ENCODE measurements around the gene ROBO4. TPM values are rescaled to one million over a fixed set of nuclear protein-coding genes. Genes with fewer than 3 reads are reported as not detected.

ROBO4 gene
- total RNA-seq, 1 donor from 2014 or later: 0.25 TPM

GRCh38 chr11:124864892-124865180, 32.8 kb downstream of the ROBO4 start:
- H3K9ac ChIP-seq (ENCODE audit: low read length): no peak overlapping the region
- no peak overlapping the region for H3K27ac Mint-ChIP-seq (ENCODE audit: unreplicated experiment)
- peaks cover 91% of the 10 kb centered on the region for H3K27me3 Mint-ChIP-seq (ENCODE audit: low read depth, unreplicated experiment)
- no peak overlapping the region for H3K4me3 ChIP-seq (ENCODE audit: insufficient read depth, low read depth, low read length)
- TF ChIP-seq EZH2 (IDR thresholded peaks at IDR 0.05; ENCODE audit: insufficient read depth, low read length) (no peak), CTCF (IDR thresholded peaks at IDR 0.05; ENCODE audit: insufficient read depth, low read depth, low read length) (no peak)
- H3K4me1 ChIP-seq (ENCODE audit: insufficient read depth, low read length): peaks cover 11% of the 10 kb centered on the region
- FAIRE-seq (no peak), DNase-seq (ENCODE audit: low read depth) (no peak)
- no peak overlapping the region for H3K27ac ChIP-seq (ENCODE audit: low read depth, low read length)
- peaks cover 7% of the 10 kb centered on the region for H4K20me1 ChIP-seq (ENCODE audit: insufficient read depth, low read length)
- no peak overlapping the region for H3K4me3 Mint-ChIP-seq (ENCODE audit: unreplicated experiment)
- H3K9me3 ChIP-seq (ENCODE audit: insufficient read depth, low read depth, low read length): peaks cover 1% of the 10 kb centered on the region
- no peaks in the 10 kb centered on the region for H3K79me2 ChIP-seq (ENCODE audit: insufficient read depth, low read length)
- peaks cover 1% of the 10 kb centered on the region for H3K36me3 Mint-ChIP-seq (ENCODE audit: low read depth, unreplicated experiment)
- peaks cover 92% of the 10 kb centered on the region for H3K27me3 ChIP-seq (ENCODE audit: insufficient read depth, low read length)
- peaks cover 6% of the 10 kb centered on the region for H3K4me1 Mint-ChIP-seq (ENCODE audit: low read depth, unreplicated experiment)
- no peaks in the 10 kb centered on the region for H3K36me3 ChIP-seq (ENCODE audit: insufficient read depth, low read length)
- peak overlapping the region; percentile 72 for H3K4me2 ChIP-seq (ENCODE audit: low read length)
- H2AFZ ChIP-seq (ENCODE audit: low read depth, low read length): no peak overlapping the region
- peaks cover 2% of the 10 kb centered on the region for H3K9me3 Mint-ChIP-seq (ENCODE audit: unreplicated experiment)

- no peak overlapping the region for H3K27ac ChIP-seq (ENCODE audit: low read depth, low read length)
- no peak for FAIRE-seq
- no peak overlapping the region for H3K4me2 ChIP-seq (ENCODE audit: low read length)
- DNase-seq (ENCODE audit: low read depth): no peak
- H3K4me3 ChIP-seq (ENCODE audit: insufficient read depth, low read depth, low read length): no peak overlapping the region
- Mint-ChIP-seq H3K9me3 (ENCODE audit: unreplicated experiment) (peaks cover 2% of the 10 kb centered on the region), H3K27ac (ENCODE audit: unreplicated experiment) (no peak overlapping the region), H3K4me1 (ENCODE audit: low read depth, unreplicated experiment) (peaks cover 6% of the 10 kb centered on the region), H3K4me3 (ENCODE audit: unreplicated experiment) (no peak overlapping the region), H3K27me3 (ENCODE audit: low read depth, unreplicated experiment) (peaks cover 89% of the 10 kb centered on the region), H3K36me3 (ENCODE audit: low read depth, unreplicated experiment) (peaks cover 1% of the 10 kb centered on the region)
- no peak overlapping the region for H3K9ac ChIP-seq (ENCODE audit: low read length)
- H3K36me3 ChIP-seq (ENCODE audit: insufficient read depth, low read length): no peaks in the 10 kb centered on the region
- H3K9me3 ChIP-seq (ENCODE audit: insufficient read depth, low read depth, low read length): no peaks in the 10 kb centered on the region
- H4K20me1 ChIP-seq (ENCODE audit: insufficient read depth, low read length): peaks cover 7% of the 10 kb centered on the region
- no peak for TF ChIP-seq EZH2 (IDR thresholded peaks at IDR 0.05; ENCODE audit: insufficient read depth, low read length)
- no peak for TF ChIP-seq CTCF (IDR thresholded peaks at IDR 0.05; ENCODE audit: insufficient read depth, low read depth, low read length)
- no peak overlapping the region for H2AFZ ChIP-seq (ENCODE audit: low read depth, low read length)
- H3K79me2 ChIP-seq (ENCODE audit: insufficient read depth, low read length): no peaks in the 10 kb centered on the region
- peaks cover 90% of the 10 kb centered on the region for H3K27me3 ChIP-seq (ENCODE audit: insufficient read depth, low read length)
- H3K4me1 ChIP-seq (ENCODE audit: insufficient read depth, low read length): peaks cover 11% of the 10 kb centered on the region
Measured at GRCh38 chr11:124864176-124864891, 33.3 kb downstream of the ROBO4 start.

GRCh38 chr11:124863826-124864165, 33.9 kb downstream of the ROBO4 start:
- H2AFZ ChIP-seq (ENCODE audit: low read depth, low read length): no peak overlapping the region
- H3K4me2 ChIP-seq (ENCODE audit: low read length): peak overlapping the region; percentile 63
- H3K79me2 ChIP-seq (ENCODE audit: insufficient read depth, low read length): no peaks in the 10 kb centered on the region
- no peaks in the 10 kb centered on the region for H3K9me3 ChIP-seq (ENCODE audit: insufficient read depth, low read depth, low read length)
- H3K27me3 Mint-ChIP-seq (ENCODE audit: low read depth, unreplicated experiment): peaks cover 85% of the 10 kb centered on the region
- H3K4me3 ChIP-seq (ENCODE audit: insufficient read depth, low read depth, low read length): no peak overlapping the region
- peaks cover 6% of the 10 kb centered on the region for H3K4me1 Mint-ChIP-seq (ENCODE audit: low read depth, unreplicated experiment)
- peaks cover 84% of the 10 kb centered on the region for H3K27me3 ChIP-seq (ENCODE audit: insufficient read depth, low read length)
- peaks cover 2% of the 10 kb centered on the region for H3K9me3 Mint-ChIP-seq (ENCODE audit: unreplicated experiment)
- no peak overlapping the region for H3K27ac ChIP-seq (ENCODE audit: low read depth, low read length)
- H3K36me3 ChIP-seq (ENCODE audit: insufficient read depth, low read length): no peaks in the 10 kb centered on the region
- H3K9ac ChIP-seq (ENCODE audit: low read length): no peak overlapping the region
- no peak overlapping the region for H3K27ac Mint-ChIP-seq (ENCODE audit: unreplicated experiment)
- TF ChIP-seq EZH2 (IDR thresholded peaks at IDR 0.05; ENCODE audit: insufficient read depth, low read length) (no peak), CTCF (IDR thresholded peaks at IDR 0.05; ENCODE audit: insufficient read depth, low read depth, low read length) (no peak)
- H3K36me3 Mint-ChIP-seq (ENCODE audit: low read depth, unreplicated experiment): peaks cover 1% of the 10 kb centered on the region
- no peak overlapping the region for H3K4me3 Mint-ChIP-seq (ENCODE audit: unreplicated experiment)
- FAIRE-seq (no peak), DNase-seq (ENCODE audit: low read depth) (no peak)
- H3K4me1 ChIP-seq (ENCODE audit: insufficient read depth, low read length): peaks cover 9% of the 10 kb centered on the region
- peaks cover 7% of the 10 kb centered on the region for H4K20me1 ChIP-seq (ENCODE audit: insufficient read depth, low read length)
